GM19463 (cell line): ENCODE results near the gene IVD.
A peak's percentile ranks its signal among the peaks of the same experiment; 100 is the strongest.

ENCODE experiments used
- ATAC-seq: cut with Tn5 transposase; IDR thresholded peaks from one replicate; pipeline ENCODE4 v1.9.1; 2021; ENCODE audit warnings: mild to moderate bottlenecking, moderate library complexity; ENCODE audit not compliant: unreplicated experiment

Gene IVD

GRCh38 chr15:40412095-40412759 lies 6.6 kb downstream of the IVD start:
- ATAC-seq: no peak

DNA sequence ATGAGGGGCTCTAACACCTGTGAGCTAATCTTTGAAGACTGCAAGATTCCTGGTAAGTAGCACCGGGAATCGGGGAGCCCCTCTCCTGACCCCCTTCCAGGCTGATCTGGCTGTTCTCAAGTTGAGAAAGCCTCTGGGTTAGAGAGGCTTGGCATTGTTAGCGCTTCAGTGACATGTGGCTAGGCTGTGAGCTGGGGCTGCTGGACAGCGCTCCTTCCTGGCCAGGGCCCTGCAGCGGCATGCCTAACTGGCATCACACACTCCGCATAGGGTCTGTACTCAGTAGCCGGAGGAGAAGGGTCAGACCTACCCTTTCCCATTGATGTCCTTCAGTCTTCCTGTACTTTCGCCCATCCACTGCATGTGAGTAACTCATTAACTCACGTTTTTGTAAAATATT lies 7.4 kb downstream of the IVD start:
- no peak for ATAC-seq

DNA sequence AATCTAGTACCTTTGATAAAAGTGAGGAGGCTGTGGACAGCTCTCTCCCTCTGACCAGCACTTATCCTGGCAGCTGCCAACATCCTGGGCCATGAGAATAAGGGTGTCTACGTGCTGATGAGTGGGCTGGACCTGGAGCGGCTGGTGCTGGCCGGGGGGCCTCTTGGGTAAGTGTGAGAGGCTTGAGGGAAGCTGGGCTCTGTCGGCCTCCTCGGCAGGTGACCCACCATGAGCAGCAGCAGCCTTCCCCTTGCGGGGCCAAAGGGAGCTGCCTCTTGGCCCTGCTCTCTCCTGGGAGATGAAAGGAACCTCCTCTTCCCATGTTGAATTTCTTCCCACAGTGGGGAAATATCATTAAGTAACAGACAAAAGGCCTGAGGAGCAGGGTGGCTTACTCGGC lies 9.2 kb downstream of the IVD start:
- no peak for ATAC-seq

DNA sequence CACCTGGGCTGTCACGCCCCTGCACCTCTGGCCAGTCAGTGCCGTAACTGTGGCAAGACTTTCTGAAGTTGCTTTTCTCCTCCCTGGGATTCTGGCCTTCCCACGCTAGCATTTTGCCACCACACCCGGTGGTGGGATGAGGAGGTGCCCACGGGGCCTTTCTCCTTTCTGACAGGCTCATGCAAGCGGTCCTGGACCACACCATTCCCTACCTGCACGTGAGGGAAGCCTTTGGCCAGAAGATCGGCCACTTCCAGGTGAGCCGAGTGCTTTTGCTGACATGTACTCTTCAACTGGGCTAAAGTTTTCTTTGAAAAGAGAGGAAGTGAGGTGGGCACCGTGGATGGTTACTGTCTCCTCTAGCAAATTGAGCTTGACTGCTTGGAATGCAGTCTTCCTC lies 9.6 kb downstream of the IVD start:
- no peak for ATAC-seq

- no peak for ATAC-seq
Measured at GRCh38 chr15:40416056-40416455, 10.5 kb downstream of the IVD start.

DNA sequence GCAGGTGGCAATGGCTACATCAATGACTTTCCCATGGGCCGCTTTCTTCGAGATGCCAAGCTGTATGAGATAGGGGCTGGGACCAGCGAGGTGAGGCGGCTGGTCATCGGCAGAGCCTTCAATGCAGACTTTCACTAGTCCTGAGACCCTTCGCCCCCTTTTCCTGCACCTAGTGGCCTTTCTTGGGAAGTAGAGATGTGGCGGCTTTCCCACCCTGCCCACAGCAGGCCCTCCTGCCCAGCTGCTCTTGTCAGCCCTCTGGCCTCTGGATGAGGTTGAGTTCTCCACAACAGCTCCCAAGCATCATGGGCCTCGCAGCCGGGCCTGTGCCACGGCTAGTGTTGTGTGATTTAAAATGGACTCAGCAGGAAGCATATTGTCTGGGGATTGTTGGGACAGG lies 12.5 kb downstream of the IVD start:
- no peak for ATAC-seq

GRCh38 chr15:40420071-40420713 lies 14.6 kb downstream of the IVD start:
- no peak for ATAC-seq

DNA sequence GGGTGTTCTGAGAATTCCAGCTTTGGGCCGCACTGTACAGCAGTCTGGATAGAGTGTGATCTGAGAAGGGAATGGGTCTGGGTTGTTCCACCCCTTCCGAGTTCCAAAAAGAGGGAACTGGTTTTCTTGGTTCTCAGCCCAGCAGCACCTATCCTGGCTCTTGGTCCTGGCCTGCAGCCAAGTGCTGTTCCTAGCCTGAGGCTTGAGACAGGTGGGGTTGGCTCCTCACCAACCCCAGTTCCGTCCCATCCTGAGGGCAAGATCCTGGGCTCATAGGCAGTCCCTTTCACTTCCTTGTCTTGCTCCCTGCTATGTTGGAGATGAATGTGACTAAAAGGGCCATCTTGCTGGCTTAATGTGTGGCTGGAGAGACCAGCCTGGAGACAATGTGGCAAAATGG lies 15.2 kb downstream of the IVD start:
- no peak for ATAC-seq

DNA sequence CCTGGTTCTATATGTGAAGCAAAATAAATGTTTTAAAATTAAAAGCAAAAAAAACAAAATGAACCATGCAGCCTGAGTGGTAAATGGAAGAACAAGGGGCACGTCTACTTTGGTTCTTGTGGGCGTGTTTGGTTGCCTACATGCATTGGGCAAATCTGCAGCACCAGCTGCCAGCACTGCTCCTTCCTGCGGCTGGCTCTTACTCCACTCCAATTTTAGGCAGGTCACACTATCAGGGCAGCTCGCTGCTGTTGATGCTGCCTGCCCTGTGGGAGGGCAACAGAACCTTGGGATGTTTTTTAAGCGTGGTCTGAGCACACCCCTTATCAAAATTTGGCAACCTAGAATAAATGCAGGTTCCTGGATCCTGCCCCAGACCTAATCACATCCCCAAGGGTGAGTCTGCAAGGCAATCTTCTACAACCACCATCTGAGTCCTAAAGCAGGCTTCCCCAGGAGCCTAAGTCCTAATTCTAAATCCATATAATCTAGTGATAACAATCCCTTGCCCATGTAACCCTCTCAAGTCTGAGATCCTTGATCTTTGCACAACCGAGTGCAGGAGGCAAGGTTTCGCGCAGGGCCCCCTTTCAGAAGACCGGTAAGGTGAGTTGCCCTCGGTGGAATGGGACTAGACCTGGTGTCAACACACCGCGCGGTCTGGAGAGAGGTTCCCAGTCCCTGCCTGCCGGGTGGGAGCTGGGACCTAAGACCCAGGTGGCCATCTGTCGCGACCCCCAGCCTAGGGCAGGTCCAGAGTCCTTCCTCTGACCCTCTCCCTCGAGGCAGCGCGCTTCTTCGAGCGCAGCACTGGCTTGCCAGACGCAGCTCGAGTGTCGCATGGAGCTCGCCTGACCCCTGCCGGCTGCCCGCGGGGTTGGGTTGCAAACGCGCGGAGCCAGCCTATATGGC lies 15.9 kb downstream of the IVD start:
- peak; percentile 77 for ATAC-seq

GRCh38 chr15:40424483-40425115 lies 19.0 kb downstream of the IVD start:
- no peak for ATAC-seq

GRCh38 chr15:40425681-40426080 lies 20.1 kb downstream of the IVD start:
- no peak for ATAC-seq

DNA sequence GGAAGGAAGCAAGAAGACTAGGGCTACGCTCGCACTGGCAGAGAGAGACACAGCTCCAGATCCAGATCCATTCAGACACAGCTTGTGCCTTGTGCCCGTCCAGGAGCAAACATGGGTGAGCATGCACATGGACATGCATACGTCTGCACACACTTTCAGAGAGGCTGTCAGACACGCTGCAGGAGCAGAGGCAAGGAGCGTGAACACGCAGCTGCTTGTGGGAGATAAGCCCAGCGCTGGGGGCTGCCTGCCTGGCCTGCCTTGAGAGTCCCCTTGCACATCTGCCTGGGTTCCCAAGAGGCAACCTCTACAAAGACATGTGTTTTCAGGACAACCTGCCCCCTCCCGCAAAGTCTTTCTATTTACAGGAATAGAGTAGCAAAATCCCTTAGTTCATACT lies 21.6 kb downstream of the IVD start:
- no peak for ATAC-seq

- no peak for ATAC-seq
Measured at GRCh38 chr15:40428185-40428584, 22.6 kb downstream of the IVD start.

GRCh38 chr15:40429068-40429710 lies 23.6 kb downstream of the IVD start:
- ATAC-seq: no peak

GRCh38 chr15:40430271-40430805 lies 24.7 kb downstream of the IVD start:
- no peak for ATAC-seq

DNA sequence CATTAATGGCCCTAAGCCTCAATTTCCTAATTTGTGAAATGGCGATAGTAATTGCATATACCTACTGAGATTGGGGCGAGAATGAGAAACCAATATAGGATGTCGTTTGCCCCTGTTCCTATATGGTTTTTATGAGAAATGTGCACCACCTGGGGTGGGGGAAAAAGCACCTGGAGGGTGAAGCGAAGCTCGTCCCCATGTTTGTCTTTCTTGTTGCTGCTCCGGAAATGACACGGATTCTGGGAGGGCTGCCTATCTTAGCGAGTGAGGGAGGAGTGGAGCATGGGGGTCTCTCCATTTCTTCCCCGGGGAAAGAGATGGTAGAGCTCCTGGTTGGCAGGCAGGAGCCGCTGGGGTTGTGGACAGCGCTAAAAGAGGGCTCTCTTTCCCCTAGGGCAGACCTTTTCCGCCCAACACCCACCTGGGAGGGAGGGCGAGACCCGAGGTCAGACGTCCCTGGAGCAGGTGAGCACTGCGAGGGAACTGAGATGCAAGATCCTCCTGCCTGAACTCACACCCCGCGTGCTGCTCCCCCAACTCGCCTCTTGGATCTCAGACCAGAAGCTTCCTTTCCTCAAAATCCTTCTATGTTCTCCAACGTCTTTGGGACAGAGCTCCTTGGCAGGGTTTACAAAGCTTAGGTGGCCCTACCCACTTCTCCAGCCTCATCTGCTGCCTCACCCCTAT lies 29.6 kb downstream of the IVD start:
- no peak for ATAC-seq

DNA sequence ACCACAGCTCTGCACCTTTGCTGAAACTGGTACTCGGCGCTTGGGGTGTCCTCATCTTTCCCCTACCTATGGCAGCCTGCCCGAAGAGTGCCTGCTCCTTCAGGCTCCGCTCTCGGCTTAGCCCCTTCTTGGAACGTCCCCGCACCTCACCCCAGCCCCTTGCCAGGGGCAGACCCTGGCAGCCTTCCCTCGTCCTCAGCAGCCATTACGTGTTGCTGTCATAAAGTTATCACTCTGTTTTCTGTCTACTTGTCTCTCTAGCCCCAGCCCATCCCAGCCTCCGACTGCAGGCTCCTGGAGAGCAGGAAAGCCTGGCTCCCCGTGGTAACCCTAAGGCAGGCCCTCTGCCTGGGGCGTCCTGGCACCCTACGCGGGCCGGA lies 30.1 kb downstream of the IVD start:
- ATAC-seq: no peak

DNA sequence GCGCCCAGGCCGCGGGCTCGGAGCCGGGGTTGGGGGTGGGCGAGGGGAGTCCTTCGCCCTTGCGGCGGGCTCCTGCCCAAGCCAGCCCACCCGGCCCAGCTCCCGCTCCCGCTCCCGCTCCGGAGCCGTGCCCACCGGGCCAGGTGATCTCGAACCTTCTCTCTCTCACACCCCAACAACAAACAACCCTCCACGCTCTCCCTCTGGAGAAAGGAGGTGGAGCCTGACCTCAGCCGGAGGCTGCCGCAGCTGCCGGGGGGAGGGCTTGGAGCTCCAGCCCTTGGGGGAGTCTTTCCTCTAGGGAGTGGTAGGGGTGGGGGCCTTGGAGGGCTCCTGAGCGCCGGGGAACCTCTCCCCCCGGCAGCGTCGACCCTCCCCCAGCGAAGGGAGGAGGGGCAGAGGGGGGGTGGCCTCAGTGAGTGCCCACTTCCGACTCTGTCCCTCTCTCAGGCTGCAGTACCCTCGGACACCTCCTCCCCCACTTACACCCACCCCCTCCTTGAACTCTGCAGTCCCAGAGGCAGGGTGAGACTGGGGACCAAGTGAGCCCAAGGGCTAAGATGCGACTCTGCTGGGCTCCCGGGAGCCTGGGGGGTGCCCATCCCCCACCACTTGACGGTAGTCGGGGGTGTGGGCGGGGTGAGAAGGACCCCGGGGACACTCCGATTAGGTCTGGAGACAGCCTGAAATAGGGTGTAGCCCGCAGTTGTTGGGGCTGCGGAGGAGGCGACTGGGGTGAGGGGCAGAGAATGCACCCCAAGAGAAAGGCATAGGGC lies 30.7 kb downstream of the IVD start:
- no peak for ATAC-seq
